DMS153 (cell line): ENCODE measurements around the gene SHISA9.
"Not testable (repeated sequence)": the region's sequence is repeated elsewhere in the genome, so short reads cannot be mapped to it uniquely, and the experiment has no call there.

Experiments used
- DNase-seq: peaks from one replicate; lab custom pipeline; 2025; lab: John Stamatoyannopoulos, UW

The SHISA9 gene

DNA sequence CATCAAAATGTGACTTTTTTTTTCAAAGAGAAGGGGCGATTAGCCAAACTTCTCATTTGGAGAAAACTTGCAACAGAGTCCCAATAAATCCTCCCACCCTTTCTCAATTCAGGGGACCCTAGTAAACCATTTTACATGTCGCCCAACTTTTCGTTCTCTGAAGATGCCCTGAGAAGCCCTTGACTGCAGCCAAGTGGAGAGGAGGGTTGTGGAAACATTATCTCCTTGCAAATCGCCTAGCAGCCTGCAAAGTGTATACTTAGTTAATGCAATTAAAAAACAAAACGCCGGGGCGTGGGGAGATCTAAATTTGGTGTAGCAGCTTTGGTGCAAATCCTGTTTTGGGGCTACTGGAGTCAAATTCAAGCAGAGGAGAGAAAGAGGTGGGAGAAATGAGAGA is 1.2 kb upstream of the SHISA9 start:
- DNase-seq = no peak

- DNase-seq = no peak
Observed at GRCh38 chr16:12900599-12901203, 697 bp upstream of the SHISA9 start.

DNA sequence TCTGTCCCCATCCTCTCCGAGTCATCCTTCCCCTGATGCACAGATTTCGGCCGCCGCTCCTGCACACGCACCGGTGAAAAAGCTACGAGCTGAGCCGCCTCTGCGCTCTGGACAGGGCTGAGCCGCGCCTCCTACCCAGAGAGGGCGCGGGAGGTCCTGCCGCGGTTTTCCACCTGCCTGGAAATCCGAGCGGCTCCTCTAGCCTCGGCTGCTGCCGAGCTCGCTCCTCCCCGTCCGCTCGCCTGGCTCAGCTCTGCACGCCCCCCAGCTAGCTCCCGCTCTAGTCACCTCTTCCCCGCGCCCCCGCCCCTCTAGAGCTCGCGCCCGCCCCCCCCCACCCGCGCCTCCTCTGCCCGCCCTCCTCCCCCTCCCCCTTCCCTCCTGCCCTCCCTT is 198 bp upstream of the SHISA9 start:
- peak; percentile 22 for DNase-seq

DNA sequence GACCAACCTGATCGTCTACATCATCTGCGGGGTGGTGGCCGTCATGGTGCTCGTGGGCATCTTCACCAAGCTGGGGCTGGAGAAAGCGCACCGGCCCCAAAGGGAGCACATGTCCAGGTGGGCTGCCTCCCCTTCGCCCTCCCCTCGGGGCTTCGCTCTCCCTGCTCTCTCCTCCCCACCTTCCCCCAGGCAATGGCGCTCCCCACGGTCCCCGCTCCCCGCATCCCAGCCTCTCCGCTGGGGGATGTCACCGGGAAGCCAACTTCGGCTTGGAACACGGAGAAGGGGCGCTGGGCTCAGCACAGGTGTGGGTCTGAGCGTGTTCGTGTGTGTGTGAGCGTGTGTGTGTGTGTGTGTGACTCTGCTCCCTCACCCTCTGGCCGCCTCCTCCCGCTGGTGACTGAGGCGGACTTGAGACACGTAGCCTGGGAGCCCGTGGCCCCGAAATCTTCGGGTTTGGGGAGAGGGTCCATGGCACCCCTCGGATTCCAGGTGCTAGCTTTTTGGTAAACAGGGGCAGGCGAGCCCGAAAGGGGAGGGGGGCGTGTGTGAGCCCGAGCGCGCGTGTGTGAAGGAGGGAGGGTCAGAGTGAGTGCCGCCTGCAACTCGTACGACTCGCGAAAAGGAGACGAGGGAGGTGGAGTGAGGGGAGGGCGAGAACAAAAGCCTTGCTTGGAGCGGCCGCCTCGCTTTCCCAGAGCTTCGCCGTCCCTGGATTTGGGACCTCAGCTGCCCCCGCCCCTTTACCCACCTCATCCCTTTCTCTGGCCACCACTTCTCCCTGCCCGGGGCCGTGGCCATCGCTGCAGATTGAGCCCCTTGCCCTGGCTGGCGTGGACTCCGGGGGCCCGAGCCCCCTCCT is 1.3 kb downstream of the SHISA9 start:
- DNase-seq = no peak

DNA sequence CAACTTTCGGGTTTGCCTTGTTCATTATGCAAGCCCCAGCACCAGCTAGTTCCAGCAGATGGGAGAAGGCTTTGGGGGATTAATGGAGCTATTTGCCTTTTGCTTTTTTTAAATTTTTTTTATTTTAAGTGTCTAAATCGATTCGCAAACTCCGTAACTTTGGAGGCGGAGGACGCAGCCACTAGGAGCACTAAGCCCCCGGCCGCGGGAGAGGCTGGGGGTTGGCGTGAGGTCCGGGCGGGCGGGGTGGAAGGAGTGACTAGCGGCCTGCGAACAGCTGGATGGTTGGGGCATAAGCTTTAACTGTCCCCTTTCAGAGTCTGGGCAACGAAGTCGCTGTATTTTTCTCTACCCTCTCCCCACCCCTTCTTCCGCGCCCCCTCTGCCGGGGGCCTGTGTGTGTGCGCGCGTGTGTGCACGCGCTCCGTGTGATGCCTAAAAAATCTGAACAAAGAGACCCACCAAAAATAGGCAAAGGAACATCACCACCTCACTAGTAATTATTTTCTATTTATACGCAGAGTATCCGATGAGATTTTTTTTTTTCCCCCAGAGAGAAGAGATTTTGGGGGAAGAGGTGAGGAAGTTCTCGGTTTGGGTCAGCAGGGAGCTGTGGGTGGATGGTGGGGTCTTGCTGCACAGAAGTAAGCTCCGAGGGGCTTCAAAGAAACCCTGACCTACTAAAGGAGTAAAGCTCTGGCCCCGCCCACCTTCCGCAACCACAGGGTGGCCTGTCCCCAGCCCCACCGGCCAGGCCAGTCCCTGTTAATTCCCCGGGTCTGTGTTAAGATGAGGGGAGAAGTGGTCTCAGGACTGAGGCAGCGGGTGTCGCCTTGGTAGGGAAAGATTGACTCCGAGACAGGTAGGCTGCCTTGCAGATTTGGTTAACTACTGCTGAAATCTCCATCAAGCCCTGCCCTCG is 2.3 kb downstream of the SHISA9 start:
- DNase-seq = no peak

DNA sequence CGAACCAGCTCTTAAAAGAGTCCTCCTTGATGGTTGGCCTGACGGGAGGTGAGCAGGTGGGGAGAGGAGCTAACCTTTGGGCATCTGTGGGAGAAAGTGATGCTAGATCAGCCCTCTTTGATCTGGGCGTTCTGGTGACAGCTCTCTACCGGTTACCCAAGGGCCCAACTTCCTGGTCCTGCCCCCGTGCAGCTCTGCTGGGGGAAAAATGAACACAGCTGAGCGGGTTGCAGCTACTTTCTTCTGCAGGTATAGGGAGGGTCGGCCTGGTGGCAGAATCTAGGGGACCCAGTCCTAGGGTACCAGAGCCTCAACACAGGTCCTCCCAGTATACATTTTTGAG is 2.9 kb downstream of the SHISA9 start:
- DNase-seq = no peak

GRCh38 chr16:12906271-12906670 is 4.9 kb downstream of the SHISA9 start:
- DNase-seq = no peak

GRCh38 chr16:12906765-12907516 is 5.5 kb downstream of the SHISA9 start:
- no peak for DNase-seq

GRCh38 chr16:12907670-12908233 is 6.4 kb downstream of the SHISA9 start:
- no peak for DNase-seq

DNA sequence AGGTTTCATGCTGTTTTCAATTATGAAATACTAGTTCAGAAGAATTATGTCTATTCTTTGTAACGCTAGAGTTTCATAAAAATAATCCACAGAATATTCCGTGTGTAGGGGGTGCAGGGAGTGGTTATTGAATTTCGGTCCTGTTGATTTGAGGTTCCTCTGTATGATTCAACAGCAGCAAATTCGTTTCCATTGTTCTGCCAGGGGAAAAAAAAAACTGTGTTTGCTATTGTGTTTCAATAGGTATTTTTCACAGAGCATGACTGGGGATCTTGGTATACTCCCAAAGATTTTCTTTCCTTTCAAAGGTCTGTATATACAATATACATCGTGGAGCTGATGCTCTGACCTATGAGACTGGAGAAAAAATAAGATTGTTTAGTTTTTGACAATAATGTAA is 15.8 kb downstream of the SHISA9 start:
- no peak for DNase-seq

GRCh38 chr16:12917653-12918052 is 16.3 kb downstream of the SHISA9 start:
- no peak for DNase-seq

GRCh38 chr16:12920739-12921138 is 19.3 kb downstream of the SHISA9 start:
- DNase-seq = no peak

GRCh38 chr16:12923640-12924039 is 22.2 kb downstream of the SHISA9 start:
- not testable (repeated sequence) for DNase-seq

GRCh38 chr16:12925026-12925800 is 23.8 kb downstream of the SHISA9 start:
- DNase-seq = no peak

- DNase-seq = no peak
Observed at GRCh38 chr16:12927591-12927990, 26.2 kb downstream of the SHISA9 start.

DNA sequence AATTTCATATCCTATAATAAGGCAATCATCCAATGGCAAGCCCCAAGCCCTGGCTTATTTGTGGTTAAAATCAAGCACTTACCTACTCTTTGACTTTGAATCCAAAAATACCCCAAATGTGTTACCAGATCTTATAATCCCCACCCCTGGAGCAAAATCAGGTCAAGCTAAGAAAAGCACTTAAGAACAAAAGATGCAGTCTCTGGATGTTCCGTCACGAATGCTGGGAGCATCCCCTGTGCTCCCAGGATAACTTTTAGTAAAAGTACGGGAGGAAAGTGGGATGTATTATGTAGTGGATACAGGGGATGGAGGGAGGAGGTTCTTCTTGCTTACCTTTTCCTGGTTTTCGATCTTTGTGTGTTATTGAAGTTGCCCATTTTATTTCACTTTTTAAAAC is 29.5 kb downstream of the SHISA9 start:
- DNase-seq = no peak

- DNase-seq = no peak
Observed at GRCh38 chr16:12936391-12936790, 35.0 kb downstream of the SHISA9 start.

DNA sequence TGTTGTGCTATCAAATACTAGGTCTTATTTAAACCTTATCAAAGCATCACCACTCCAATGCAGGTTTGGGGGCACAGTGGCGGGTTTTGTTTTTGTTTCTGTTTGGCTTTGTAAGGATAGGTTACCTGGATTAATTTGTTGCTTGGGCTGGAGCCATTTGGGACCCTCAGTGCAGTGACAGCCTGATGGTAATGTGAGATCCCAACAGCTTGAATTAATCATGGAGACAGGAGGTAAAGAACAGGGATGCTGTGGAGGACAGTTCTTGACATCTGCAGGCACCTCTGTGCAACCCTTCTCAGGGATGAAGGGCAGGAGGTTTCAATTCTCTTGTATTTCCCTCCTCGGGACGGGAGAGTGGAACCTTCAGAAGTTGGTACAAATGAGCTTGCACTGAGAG is 40.5 kb downstream of the SHISA9 start:
- no peak for DNase-seq

GRCh38 chr16:12942861-12943260 is 41.5 kb downstream of the SHISA9 start:
- DNase-seq = no peak

- no peak for DNase-seq
Observed at GRCh38 chr16:12944300-12944699, 42.9 kb downstream of the SHISA9 start.

- DNase-seq = peak; percentile 22
Observed at GRCh38 chr16:12951392-12951791, 50.0 kb downstream of the SHISA9 start.
